Astrocyte (in vitro differentiated cells and primary cell): ENCODE measurements around the gene SLC7A8.
"Not testable (repeated sequence)": the region's sequence is repeated elsewhere in the genome, so short reads cannot be mapped to it uniquely, and the experiment has no call there.

Source experiments
- CTCF ChIP-seq: IDR thresholded peaks from 2 replicates; pipeline ENCODE4 v1.5.1; 2011; ENCODE audit warnings: low read depth, mild to moderate bottlenecking, inconsistent platforms, low read length, moderate library complexity; ENCODE audit not compliant: insufficient read depth
- EZH2 ChIP-seq: IDR thresholded peaks from 2 replicates; pipeline ENCODE4 v1.6.1; 2012; ENCODE audit warnings: mild to moderate bottlenecking, low read length, inconsistent platforms; ENCODE audit not compliant: insufficient read depth

DNA sequence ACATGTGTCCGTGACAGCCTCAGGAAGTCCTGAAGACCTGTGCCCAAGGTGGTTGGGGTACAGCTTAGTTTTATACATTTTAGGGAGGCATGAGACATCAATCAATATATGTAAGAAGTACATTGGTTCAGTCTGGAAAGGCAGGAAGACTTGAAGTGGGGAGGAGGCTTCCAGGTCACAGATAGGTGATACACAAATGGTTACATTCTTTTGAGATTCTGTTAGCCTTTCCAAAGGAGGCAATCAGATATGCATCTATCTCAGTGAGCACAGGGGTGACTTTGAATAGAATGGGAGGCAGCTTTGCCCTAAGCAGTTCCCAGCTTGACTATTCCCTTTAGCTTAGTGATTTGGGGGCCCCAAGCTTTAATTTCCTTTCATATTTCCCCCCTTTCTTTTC is 15.7 kb upstream of the SLC7A8 start:
- TF ChIP-seq CTCF, EZH2: not testable (repeated sequence)
